ENCODE measurements around the gene MRTFA. TPM values are rescaled to one million over a fixed set of nuclear protein-coding genes. Genes with fewer than 3 reads are reported as not detected.

MRTFA gene
- total RNA-seq, 1 experiment from 2014 or later: 28.0 TPM

GRCh38 chr22:40580631-40581030 lies 55.9 kb downstream of the MRTFA start:
- no peaks in the 10 kb centered on the region; the same call in 1 of the 2 replicates for H3K79me2 ChIP-seq (ENCODE audit: insufficient read depth, low read length)
- no peak overlapping the region for H3K9ac ChIP-seq (ENCODE audit: low read length)
- ChIA-PET CTCF (no interaction called here), RAD21 (ENCODE audit: low non-redundant PET in 1 of 2, low total read pairs in 2 of 2, uncharacterized antibody in 2 of 2, unreplicated experiment in 2 of 2) (no interaction called here), POLR2A (no interaction called here)
- H3K4me1 ChIP-seq (ENCODE audit: control insufficient read depth in 1 of 2, insufficient read depth in 2 of 2, low read length in 2 of 2): no peaks in the 10 kb centered on the region
- H3K27me3 ChIP-seq (ENCODE audit: insufficient read depth, low read length): no peaks in the 10 kb centered on the region
- H3K36me3 ChIP-seq (ENCODE audit: control insufficient read depth in 1 of 2, insufficient read depth in 2 of 2, low read length in 2 of 2): no peaks in the 10 kb centered on the region
- 0 out of 4 replicates have a peak, but pooled peaks cover 0 to 2% of the 10 kb centered on the region in 2 experiments for H3K9me3 ChIP-seq (ENCODE audit: control insufficient read depth in 1 of 2, insufficient read depth in 1 of 2, low read depth in 1 of 2, low read length in 2 of 2)
- H3K4me2 ChIP-seq (ENCODE audit: low read length): no peak overlapping the region
- ATAC-seq (no peak), DNase-seq (ENCODE audit: low read depth, low spot score) (no peak)
- H3K9me2 ChIP-seq (ENCODE audit: insufficient read depth): no peaks in the 10 kb centered on the region
- no peak overlapping the region for H2AFZ ChIP-seq (ENCODE audit: low read depth, low read length, poor library complexity, severe bottlenecking)
- intact Hi-C loops (cut with micrococcal nuclease): no loop called here
- no peak overlapping the region for H3K4me3 ChIP-seq (replicated peaks in 1 of 2; ENCODE audit: low read depth in 1 of 2, low read length in 2 of 2)
- BruUV-seq (replicated peaks): no TSS peak
- TF ChIP-seq POLR2AphosphoS5 (IDR thresholded peaks at IDR 0.05; ENCODE audit: low read depth, low read length) (no peak), POLR2A (IDR thresholded peaks at IDR 0.05; ENCODE audit: borderline replicate concordance, extremely low read depth, insufficient read depth, insufficient read length) (no peak), JUND (IDR thresholded peaks at IDR 0.05) (no peak), ZBTB33 (IDR thresholded peaks at IDR 0.05; ENCODE audit: extremely low read depth, insufficient replicate concordance, low read length) (no peak), CBX3 (IDR thresholded peaks at IDR 0.05; ENCODE audit: low read depth) (no peak)
- no peaks in the 10 kb centered on the region; the same call in 1 of the 2 replicates for H4K20me1 ChIP-seq (ENCODE audit: insufficient read depth)
- H3K27ac ChIP-seq (ENCODE audit: low read depth, low read length): no peak overlapping the region

DNA sequence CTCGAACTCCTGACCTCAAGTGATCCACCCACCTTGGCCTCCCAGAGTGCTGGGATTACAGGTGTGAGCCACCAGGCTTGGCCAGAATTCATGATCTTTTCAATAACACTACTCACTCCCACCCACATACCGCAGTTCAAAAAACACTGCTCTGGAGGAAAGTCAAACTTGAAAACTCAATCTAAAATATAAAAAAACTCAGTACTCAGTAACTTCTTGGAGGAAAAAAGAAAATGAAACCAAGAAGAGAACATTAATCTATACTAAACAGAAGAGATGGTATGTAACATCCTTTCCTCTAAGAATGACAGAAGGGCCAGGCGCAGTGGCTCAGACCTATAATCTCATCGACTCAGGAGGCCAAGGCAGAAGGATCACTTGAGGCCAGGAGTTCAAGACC lies 58.3 kb downstream of the MRTFA start:
- Histone ChIP-seq H3K4me2 (ENCODE audit: low read length) (no peak overlapping the region), H3K4me3 (replicated peaks in 1 of 2; ENCODE audit: low read depth in 1 of 2, low read length in 2 of 2) (no peak overlapping the region), H3K36me3 (ENCODE audit: control insufficient read depth in 1 of 2, insufficient read depth in 2 of 2, low read length in 2 of 2) (no peaks in the 10 kb centered on the region), H4K20me1 (ENCODE audit: insufficient read depth) (no peaks in the 10 kb centered on the region; the same call in 1 of the 2 replicates), H3K27ac (ENCODE audit: low read depth, low read length) (no peak overlapping the region), H2AFZ (ENCODE audit: low read depth, low read length, poor library complexity, severe bottlenecking) (no peak overlapping the region), H3K9ac (ENCODE audit: low read length) (no peak overlapping the region), H3K9me2 (ENCODE audit: insufficient read depth) (no peaks in the 10 kb centered on the region), H3K9me3 (ENCODE audit: control insufficient read depth in 1 of 2, insufficient read depth in 1 of 2, low read depth in 1 of 2, low read length in 2 of 2) (no peaks in the 10 kb centered on the region), H3K4me1 (ENCODE audit: control insufficient read depth in 1 of 2, insufficient read depth in 2 of 2, low read length in 2 of 2) (no peaks in the 10 kb centered on the region), H3K79me2 (ENCODE audit: insufficient read depth, low read length) (no peaks in the 10 kb centered on the region; the same call in 1 of the 2 replicates), H3K27me3 (ENCODE audit: insufficient read depth, low read length) (no peaks in the 10 kb centered on the region)
- CTCF ChIA-PET: no interaction called here
- POLR2A ChIA-PET: no interaction called here
- ATAC-seq (no peak), DNase-seq (ENCODE audit: low read depth, low spot score) (no peak)
- BruUV-seq (replicated peaks): no TSS peak
- RAD21 ChIA-PET (ENCODE audit: low non-redundant PET in 1 of 2, low total read pairs in 2 of 2, uncharacterized antibody in 2 of 2, unreplicated experiment in 2 of 2): no interaction called here
- intact Hi-C loops (cut with micrococcal nuclease): no loop called here
- TF ChIP-seq ELF1 (IDR thresholded peaks at IDR 0.05; ENCODE audit: borderline replicate concordance, low read depth): no peak
- no peak for TF ChIP-seq CEBPB (IDR thresholded peaks at IDR 0.05; ENCODE audit: low read depth)
- TF ChIP-seq CBX3 (IDR thresholded peaks at IDR 0.05; ENCODE audit: low read depth): no peak
- TF ChIP-seq CTCF (IDR thresholded peaks at IDR 0.05 in 2 of 3, conservative IDR thresholded peaks at IDR 0.05 in 1 of 3; ENCODE audit: borderline replicate concordance in 1 of 3, insufficient read depth in 1 of 3, low read depth in 2 of 3, low read length in 2 of 3): no peak
- TF ChIP-seq, protein P1, sequence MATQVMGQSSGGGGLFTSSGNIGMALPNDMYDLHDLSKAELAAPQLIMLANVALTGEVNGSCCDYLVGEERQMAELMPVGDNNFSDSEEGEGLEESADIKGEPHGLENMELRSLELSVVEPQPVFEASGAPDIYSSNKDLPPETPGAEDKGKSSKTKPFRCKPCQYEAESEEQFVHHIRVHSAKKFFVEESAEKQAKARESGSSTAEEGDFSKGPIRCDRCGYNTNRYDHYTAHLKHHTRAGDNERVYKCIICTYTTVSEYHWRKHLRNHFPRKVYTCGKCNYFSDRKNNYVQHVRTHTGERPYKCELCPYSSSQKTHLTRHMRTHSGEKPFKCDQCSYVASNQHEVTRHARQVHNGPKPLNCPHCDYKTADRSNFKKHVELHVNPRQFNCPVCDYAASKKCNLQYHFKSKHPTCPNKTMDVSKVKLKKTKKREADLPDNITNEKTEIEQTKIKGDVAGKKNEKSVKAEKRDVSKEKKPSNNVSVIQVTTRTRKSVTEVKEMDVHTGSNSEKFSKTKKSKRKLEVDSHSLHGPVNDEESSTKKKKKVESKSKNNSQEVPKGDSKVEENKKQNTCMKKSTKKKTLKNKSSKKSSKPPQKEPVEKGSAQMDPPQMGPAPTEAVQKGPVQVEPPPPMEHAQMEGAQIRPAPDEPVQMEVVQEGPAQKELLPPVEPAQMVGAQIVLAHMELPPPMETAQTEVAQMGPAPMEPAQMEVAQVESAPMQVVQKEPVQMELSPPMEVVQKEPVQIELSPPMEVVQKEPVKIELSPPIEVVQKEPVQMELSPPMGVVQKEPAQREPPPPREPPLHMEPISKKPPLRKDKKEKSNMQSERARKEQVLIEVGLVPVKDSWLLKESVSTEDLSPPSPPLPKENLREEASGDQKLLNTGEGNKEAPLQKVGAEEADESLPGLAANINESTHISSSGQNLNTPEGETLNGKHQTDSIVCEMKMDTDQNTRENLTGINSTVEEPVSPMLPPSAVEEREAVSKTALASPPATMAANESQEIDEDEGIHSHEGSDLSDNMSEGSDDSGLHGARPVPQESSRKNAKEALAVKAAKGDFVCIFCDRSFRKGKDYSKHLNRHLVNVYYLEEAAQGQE (IDR thresholded peaks at IDR 0.05; ENCODE audit: low read depth): no peak
- TF ChIP-seq FOSL1 (IDR thresholded peaks at IDR 0.05; ENCODE audit: low read depth): no peak
- no peak for TF ChIP-seq EGR1 (IDR thresholded peaks at IDR 0.05; ENCODE audit: low read depth)
- TF ChIP-seq SP1 (IDR thresholded peaks at IDR 0.05; ENCODE audit: low read depth): no peak
- no peak for TF ChIP-seq TCF7L2 (IDR thresholded peaks at IDR 0.05; ENCODE audit: borderline replicate concordance, extremely low read depth, insufficient read depth, insufficient read length)
- no peak for TF ChIP-seq EZH2 (IDR thresholded peaks at IDR 0.05)
- TF ChIP-seq POLR2A (IDR thresholded peaks at IDR 0.05; ENCODE audit: borderline replicate concordance, extremely low read depth, insufficient read depth, insufficient read length): no peak
